Measurements from ENCODE around the gene CHAF1A.

- TF ChIP-seq POLR2AphosphoS5 (IDR thresholded peaks at IDR 0.05; ENCODE audit: low read depth, low read length) (0 out of 2 replicates have a peak, but pooled peaks have one; percentile 17), POLR2A (IDR thresholded peaks at IDR 0.05; ENCODE audit: low read depth, low read length) (no peak; the same call in 1 of the 2 replicates)
Measured at GRCh38 chr19:4363571-4364304, 38.7 kb upstream of the CHAF1A start.

All from GM12892 (cell line).